T-helper 9 cell (primary cell): ENCODE results near the gene NR2F2.

Experiments
- DNase-seq: peaks from one replicate; pipeline ENCODE4 v3.0.0-alpha.2; 2020

NR2F2 gene

GRCh38 chr15:96343113-96344059 is 12.9 kb downstream of the NR2F2 start:
- DNase-seq: no peak

GRCh38 chr15:96344060-96344705 is 13.7 kb downstream of the NR2F2 start:
- no peak for DNase-seq

- no peak for DNase-seq
Observed at GRCh38 chr15:96344706-96345559, 14.4 kb downstream of the NR2F2 start.

- DNase-seq: no peak
Observed at GRCh38 chr15:96345560-96346399, 15.3 kb downstream of the NR2F2 start.

GRCh38 chr15:96346409-96346970 is 16.0 kb downstream of the NR2F2 start:
- no peak for DNase-seq

GRCh38 chr15:96347181-96348111 is 16.9 kb downstream of the NR2F2 start:
- DNase-seq: no peak

- no peak for DNase-seq
Observed at GRCh38 chr15:96348112-96349027, 17.9 kb downstream of the NR2F2 start.

GRCh38 chr15:96349034-96349856 is 18.7 kb downstream of the NR2F2 start:
- no peak for DNase-seq

GRCh38 chr15:96349857-96350720 is 19.6 kb downstream of the NR2F2 start:
- DNase-seq: no peak

GRCh38 chr15:96350934-96351724 is 20.6 kb downstream of the NR2F2 start:
- DNase-seq: no peak

GRCh38 chr15:96351761-96352603 is 21.5 kb downstream of the NR2F2 start:
- no peak for DNase-seq

GRCh38 chr15:96352604-96353405 is 22.3 kb downstream of the NR2F2 start:
- DNase-seq: no peak

- no peak for DNase-seq
Observed at GRCh38 chr15:96353416-96353929, 23.0 kb downstream of the NR2F2 start.

- DNase-seq: no peak
Observed at GRCh38 chr15:96353930-96354730, 23.6 kb downstream of the NR2F2 start.
